HG03280 (cell line): ENCODE results near the gene TP53RK.

Source experiments
- ATAC-seq: cut with Tn5 transposase; IDR thresholded peaks from one replicate; pipeline ENCODE4 v1.9.1; 2021; ENCODE audit warnings: mild to moderate bottlenecking, moderate library complexity; ENCODE audit not compliant: unreplicated experiment

The TP53RK gene

GRCh38 chr20:46641424-46641823 lies 47.8 kb downstream of the TP53RK start:
- ATAC-seq, result no peak

- no peak for ATAC-seq
These were observed 48.5 kb downstream of the TP53RK start for GRCh38 chr20:46640536-46641311.

- ATAC-seq, result no peak
These were observed 49.2 kb downstream of the TP53RK start for GRCh38 chr20:46640044-46640443.

- ATAC-seq, result no peak
These were observed 49.7 kb downstream of the TP53RK start for GRCh38 chr20:46639587-46639986.

DNA sequence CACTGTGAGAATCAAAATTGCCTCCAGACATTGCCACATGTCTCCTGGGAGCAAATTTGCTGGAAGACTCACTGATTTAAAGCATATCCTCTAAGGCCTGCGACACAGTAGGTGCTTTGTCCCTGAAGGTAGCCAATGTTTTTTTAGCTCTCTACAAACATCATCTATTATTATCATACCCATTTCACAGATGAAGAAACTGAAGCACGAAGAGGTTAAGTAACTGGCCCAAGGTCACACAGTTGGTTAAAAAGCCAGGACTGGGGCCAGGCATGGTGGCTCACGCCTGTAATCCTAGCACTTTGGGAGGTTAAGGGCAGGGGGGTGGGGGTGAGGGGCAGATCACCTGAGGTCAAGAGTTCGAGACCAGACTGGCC lies 50.4 kb downstream of the TP53RK start:
- no peak for ATAC-seq

DNA sequence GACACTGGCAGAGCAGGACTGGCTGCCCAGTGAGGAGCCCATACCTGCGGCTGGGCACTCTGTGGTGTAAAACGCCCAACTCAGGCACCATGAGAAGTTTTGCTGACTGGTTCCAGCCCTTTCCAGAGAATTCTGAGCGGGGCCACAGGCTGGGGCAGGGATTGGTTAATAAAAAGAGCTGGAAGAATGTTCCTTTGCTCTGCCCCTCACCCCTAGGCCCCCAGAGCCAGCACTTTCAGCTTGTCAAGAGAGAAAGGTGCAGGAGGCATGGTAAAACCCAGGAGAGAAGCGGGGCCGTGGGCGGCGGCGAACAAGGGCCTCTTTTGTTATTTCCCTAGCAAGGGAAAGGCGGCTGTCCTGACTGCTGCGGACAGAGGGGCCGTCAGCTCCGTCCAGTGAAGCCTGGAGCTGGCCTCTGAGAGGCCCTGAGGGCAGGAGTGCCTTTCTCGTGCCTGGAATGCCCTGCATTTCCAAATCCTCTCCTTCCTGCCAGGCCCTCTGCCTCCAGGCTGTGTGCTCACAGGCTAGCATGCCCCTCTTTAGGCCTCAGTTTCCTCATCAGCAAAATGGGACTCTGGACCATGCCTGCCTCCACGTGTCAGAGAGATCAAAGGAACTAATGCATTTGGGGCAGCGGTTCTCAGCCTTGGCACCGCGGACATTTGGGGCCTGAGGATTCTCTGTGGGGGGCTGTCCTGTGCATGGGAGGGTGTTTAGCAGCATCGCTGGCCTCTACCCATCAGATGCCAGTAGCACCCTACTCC lies 50.9 kb downstream of the TP53RK start:
- ATAC-seq, result no peak

GRCh38 chr20:46637427-46638133 lies 51.7 kb downstream of the TP53RK start:
- no peak for ATAC-seq

DNA sequence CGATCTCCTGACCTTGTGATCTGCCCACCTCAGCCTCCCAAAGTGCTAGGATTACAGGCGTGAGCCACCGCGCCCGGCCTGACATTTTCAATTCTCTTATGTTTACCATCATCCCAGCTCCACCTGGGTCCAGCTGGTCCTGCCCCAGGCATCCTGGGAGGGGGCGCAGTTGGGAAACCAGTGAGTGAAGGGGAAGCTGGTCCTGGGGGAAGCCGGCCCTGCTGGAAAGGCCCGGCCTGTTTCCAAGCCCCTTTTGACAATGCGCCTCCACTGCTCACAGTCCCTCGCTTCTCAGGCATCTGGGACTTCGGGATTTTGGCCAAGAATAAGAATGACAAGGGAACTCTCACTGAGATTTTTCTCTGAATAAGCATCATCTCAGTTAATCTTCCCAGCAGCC lies 52.2 kb downstream of the TP53RK start:
- no peak for ATAC-seq

DNA sequence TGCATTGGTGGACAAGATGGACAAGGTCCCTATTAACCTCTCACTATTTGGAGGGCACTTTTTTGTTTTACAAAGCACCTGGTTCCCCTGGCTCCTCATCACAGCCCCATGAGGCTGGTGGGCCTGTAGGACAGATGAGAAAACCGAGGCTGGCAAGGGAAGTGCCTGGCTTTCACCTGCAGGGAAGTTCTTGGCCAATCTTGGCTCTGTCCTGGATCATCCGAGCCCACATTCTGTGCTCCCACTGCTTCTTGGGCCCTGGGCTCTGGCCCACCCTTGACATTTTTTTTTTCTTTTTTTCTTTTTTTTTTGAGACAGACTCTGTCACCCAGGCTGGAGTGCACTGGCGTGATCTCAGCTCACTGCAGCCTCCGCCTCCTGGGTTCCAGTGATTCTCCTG lies 52.7 kb downstream of the TP53RK start:
- no peak for ATAC-seq

DNA sequence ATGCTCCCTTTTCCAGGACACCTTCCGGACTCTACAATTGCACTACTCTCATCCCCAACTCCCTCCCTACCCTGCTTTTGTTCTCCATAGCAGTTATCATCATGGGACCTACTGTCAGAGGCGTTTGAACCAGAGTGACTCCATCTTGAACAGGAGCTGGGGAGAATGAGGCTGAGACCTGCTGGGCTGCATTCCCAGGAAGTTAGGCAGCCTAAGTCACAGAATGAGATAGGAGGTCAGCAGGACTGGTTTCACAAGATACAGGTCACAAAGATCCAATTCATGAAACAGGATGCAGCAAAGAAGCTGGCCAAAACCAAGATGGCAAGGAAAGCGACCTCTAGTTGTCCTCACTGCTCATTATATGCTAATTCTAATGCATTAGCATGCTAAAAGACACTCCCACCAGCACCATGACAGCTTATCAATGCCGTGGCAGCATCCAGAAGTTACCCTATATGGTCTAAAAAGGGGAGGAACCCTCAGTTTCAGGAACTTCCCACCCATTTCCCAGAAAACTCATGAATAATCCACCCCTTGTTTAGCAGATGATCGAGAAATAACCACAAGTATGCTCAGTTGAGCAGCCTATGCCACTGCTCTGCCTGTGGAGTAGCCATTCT lies 53.6 kb downstream of the TP53RK start:
- no peak for ATAC-seq

GRCh38 chr20:46634528-46634927 lies 54.7 kb downstream of the TP53RK start:
- no peak for ATAC-seq
